HepG2 (cell line): ENCODE results near the gene FXYD5. TPM values are rescaled to one million over a fixed set of nuclear protein-coding genes. Genes with fewer than 3 reads are reported as not detected.
A peak's percentile ranks its signal among the peaks of the same experiment; 100 is the strongest.

Experiments used
- ARNT2 ChIP-seq: sonication (generic); formaldehyde crosslinking; IDR thresholded peaks from 2 replicates; pipeline ENCODE4 v1.8.0; 2022; ENCODE audit warnings: mild to moderate bottlenecking, low read depth, missing genetic modification reagents, moderate library complexity
- CAMTA2 ChIP-seq: sonication (generic); formaldehyde crosslinking; IDR thresholded peaks from 2 replicates; pipeline ENCODE4 v1.4.0; 2020; ENCODE audit warnings: mild to moderate bottlenecking, missing genetic modification reagents, borderline replicate concordance
- CBX2 ChIP-seq, 2 experiments: fragments of 200-600 bp in 1 of 2; sonication (generic); formaldehyde crosslinking in 1 of 2; IDR thresholded peaks; 2 replicates each; pipeline versions ENCODE4 v1.7.0 to v1.8.1; 2018 to 2022; ENCODE audit warnings: low read depth in 2 of 2, low read length in 1 of 2, mild to moderate bottlenecking in 1 of 2, missing genetic modification reagents in 1 of 2
- CREM ChIP-seq, 2 experiments: sonication (generic) in 1 of 2; formaldehyde crosslinking in 1 of 2; IDR thresholded peaks; 2 replicates each; pipeline versions ENCODE4 v1.4.0 to v1.6.1; 2016 to 2020; ENCODE audit warnings: antibody characterized with exemption in 1 of 2, mild to moderate bottlenecking in 1 of 2, missing genetic modification reagents in 1 of 2
- ELF3 ChIP-seq: IDR thresholded peaks from 2 replicates; pipeline ENCODE4 v1.6.1; 2016; ENCODE audit warnings: missing genetic modification reagents, missing compliant biosample characterization
- ELF4 ChIP-seq: sonication (generic); formaldehyde crosslinking; IDR thresholded peaks from 2 replicates; pipeline ENCODE4 v1.5.0; 2020; ENCODE audit warnings: missing genetic modification reagents, mild to moderate bottlenecking, moderate library complexity, borderline replicate concordance
- HDAC1 ChIP-seq: sonication (generic); formaldehyde crosslinking; IDR thresholded peaks from 2 replicates; pipeline ENCODE4 v1.5.1; 2020; ENCODE audit warnings: mild to moderate bottlenecking, missing genetic modification reagents
- SNRNP70 ChIP-seq: fragments of 200-400 bp; formaldehyde crosslinking; IDR thresholded peaks from 2 replicates; pipeline ENCODE4 v1.6.1; 2017; ENCODE audit warnings: mild to moderate bottlenecking, low read depth, low read length, moderate library complexity
- ZBTB1 ChIP-seq: sonication (generic); formaldehyde crosslinking; IDR thresholded peaks from 2 replicates; pipeline ENCODE4 v1.4.0; 2020; ENCODE audit warnings: missing genetic modification reagents, borderline replicate concordance
- ZBTB26 ChIP-seq: IDR thresholded peaks from 2 replicates; pipeline ENCODE4 v1.6.1; 2016; ENCODE audit warnings: missing compliant biosample characterization, missing genetic modification reagents, borderline replicate concordance
- polyA plus RNA-seq, 8 experiments: library from polyadenylated mRNA; depleted of rRNA in 3 of 8; stranded (reverse) in 7 of 8; unstranded in 1 of 8; fragments of >200 nt; fragmentation: Illumina TruSeq in 4 of 8; extraction: Trizol in 4 of 8; gene quantifications; 2 replicates each; pipeline versions ENCODE4 v1.2.1 to v1.2.3, GENCODE V29; 2011 to 2016; ENCODE audit warnings: low read depth in 4 of 8, missing spikeins in 1 of 8, mixed read lengths in 1 of 8; ENCODE audit not compliant: insufficient read depth in 1 of 8
- total RNA-seq, 5 experiments: library from RNA; depleted of rRNA; stranded (reverse); fragments of >200 nt; fragmentation: Illumina TruSeq; extraction: Trizol; gene quantifications; 2 replicates each; pipeline ENCODE4 v1.2.3, GENCODE V29; 2016; ENCODE audit warnings: low read depth in 1 of 5
- TF ChIP-seq, protein P1 (sequence below): sonication (generic); formaldehyde crosslinking; IDR thresholded peaks from 2 replicates; pipeline ENCODE4 v1.9.0; 2021; ENCODE audit warnings: mild to moderate bottlenecking, missing genetic modification reagents
- TF ChIP-seq, protein P2 (sequence below): sonication (generic); formaldehyde crosslinking; IDR thresholded peaks from 2 replicates; pipeline ENCODE4 v1.4.0; 2020; ENCODE audit warnings: missing genetic modification reagents, mild to moderate bottlenecking, borderline replicate concordance
- TF ChIP-seq, protein P3 (sequence below): sonication (generic); IDR thresholded peaks from 2 replicates; pipeline ENCODE4 v1.6.1; 2016; ENCODE audit warnings: low read depth, borderline replicate concordance
- TF ChIP-seq, protein P4 (sequence below): IDR thresholded peaks from 2 replicates; pipeline ENCODE4 v1.6.1; 2012; ENCODE audit warnings: low read depth, low read length, improper control_type of control experiment

Gene FXYD5
- total and polyA plus RNA-seq, 2 of the 13 experiments (the other 11 are each of a cell fraction or from before 2014, with no cell fraction given), result 0.65 TPM; not detected in 1

- TF ChIP-seq, protein P1, sequence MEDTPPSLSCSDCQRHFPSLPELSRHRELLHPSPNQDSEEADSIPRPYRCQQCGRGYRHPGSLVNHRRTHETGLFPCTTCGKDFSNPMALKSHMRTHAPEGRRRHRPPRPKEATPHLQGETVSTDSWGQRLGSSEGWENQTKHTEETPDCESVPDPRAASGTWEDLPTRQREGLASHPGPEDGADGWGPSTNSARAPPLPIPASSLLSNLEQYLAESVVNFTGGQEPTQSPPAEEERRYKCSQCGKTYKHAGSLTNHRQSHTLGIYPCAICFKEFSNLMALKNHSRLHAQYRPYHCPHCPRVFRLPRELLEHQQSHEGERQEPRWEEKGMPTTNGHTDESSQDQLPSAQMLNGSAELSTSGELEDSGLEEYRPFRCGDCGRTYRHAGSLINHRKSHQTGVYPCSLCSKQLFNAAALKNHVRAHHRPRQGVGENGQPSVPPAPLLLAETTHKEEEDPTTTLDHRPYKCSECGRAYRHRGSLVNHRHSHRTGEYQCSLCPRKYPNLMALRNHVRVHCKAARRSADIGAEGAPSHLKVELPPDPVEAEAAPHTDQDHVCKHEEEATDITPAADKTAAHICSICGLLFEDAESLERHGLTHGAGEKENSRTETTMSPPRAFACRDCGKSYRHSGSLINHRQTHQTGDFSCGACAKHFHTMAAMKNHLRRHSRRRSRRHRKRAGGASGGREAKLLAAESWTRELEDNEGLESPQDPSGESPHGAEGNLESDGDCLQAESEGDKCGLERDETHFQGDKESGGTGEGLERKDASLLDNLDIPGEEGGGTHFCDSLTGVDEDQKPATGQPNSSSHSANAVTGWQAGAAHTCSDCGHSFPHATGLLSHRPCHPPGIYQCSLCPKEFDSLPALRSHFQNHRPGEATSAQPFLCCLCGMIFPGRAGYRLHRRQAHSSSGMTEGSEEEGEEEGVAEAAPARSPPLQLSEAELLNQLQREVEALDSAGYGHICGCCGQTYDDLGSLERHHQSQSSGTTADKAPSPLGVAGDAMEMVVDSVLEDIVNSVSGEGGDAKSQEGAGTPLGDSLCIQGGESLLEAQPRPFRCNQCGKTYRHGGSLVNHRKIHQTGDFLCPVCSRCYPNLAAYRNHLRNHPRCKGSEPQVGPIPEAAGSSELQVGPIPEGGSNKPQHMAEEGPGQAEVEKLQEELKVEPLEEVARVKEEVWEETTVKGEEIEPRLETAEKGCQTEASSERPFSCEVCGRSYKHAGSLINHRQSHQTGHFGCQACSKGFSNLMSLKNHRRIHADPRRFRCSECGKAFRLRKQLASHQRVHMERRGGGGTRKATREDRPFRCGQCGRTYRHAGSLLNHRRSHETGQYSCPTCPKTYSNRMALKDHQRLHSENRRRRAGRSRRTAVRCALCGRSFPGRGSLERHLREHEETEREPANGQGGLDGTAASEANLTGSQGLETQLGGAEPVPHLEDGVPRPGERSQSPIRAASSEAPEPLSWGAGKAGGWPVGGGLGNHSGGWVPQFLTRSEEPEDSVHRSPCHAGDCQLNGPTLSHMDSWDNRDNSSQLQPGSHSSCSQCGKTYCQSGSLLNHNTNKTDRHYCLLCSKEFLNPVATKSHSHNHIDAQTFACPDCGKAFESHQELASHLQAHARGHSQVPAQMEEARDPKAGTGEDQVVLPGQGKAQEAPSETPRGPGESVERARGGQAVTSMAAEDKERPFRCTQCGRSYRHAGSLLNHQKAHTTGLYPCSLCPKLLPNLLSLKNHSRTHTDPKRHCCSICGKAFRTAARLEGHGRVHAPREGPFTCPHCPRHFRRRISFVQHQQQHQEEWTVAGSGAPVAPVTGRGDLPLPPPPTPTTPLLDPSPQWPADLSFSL (CRISPR knock-in tag), result peak; percentile 65; the same call in 1 of the 2 replicates
- TF ChIP-seq ARNT2 (CRISPR knock-in tag) (no peak), CAMTA2 (no peak), ELF3 (CRISPR knock-in tag) (peak; percentile 69), SNRNP70 (no peak), ZBTB26 (0 out of 2 replicates have a peak, but pooled peaks have one; percentile 46), CREM (IDR thresholded peaks at IDR 0.05) (no peak), CREM (CRISPR knock-in tag; IDR thresholded peaks at IDR 0.05) (no peak), HDAC1 (peak; percentile 77), CBX2 (IDR thresholded peaks at IDR 0.05; ENCODE audit: low read depth, low read length) (no peak), CBX2 (CRISPR knock-in tag; IDR thresholded peaks at IDR 0.05; ENCODE audit: low read depth) (no peak), ZBTB1 (no peak), ELF4 (CRISPR knock-in tag) (no peak)
- TF ChIP-seq, protein P2, sequence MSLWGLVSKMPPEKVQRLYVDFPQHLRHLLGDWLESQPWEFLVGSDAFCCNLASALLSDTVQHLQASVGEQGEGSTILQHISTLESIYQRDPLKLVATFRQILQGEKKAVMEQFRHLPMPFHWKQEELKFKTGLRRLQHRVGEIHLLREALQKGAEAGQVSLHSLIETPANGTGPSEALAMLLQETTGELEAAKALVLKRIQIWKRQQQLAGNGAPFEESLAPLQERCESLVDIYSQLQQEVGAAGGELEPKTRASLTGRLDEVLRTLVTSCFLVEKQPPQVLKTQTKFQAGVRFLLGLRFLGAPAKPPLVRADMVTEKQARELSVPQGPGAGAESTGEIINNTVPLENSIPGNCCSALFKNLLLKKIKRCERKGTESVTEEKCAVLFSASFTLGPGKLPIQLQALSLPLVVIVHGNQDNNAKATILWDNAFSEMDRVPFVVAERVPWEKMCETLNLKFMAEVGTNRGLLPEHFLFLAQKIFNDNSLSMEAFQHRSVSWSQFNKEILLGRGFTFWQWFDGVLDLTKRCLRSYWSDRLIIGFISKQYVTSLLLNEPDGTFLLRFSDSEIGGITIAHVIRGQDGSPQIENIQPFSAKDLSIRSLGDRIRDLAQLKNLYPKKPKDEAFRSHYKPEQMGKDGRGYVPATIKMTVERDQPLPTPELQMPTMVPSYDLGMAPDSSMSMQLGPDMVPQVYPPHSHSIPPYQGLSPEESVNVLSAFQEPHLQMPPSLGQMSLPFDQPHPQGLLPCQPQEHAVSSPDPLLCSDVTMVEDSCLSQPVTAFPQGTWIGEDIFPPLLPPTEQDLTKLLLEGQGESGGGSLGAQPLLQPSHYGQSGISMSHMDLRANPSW (CRISPR knock-in tag), result no peak
- TF ChIP-seq, protein P3, sequence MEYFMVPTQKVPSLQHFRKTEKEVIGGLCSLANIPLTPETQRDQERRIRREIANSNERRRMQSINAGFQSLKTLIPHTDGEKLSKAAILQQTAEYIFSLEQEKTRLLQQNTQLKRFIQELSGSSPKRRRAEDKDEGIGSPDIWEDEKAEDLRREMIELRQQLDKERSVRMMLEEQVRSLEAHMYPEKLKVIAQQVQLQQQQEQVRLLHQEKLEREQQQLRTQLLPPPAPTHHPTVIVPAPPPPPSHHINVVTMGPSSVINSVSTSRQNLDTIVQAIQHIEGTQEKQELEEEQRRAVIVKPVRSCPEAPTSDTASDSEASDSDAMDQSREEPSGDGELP, result peak; percentile 95
- TF ChIP-seq, protein P4, sequence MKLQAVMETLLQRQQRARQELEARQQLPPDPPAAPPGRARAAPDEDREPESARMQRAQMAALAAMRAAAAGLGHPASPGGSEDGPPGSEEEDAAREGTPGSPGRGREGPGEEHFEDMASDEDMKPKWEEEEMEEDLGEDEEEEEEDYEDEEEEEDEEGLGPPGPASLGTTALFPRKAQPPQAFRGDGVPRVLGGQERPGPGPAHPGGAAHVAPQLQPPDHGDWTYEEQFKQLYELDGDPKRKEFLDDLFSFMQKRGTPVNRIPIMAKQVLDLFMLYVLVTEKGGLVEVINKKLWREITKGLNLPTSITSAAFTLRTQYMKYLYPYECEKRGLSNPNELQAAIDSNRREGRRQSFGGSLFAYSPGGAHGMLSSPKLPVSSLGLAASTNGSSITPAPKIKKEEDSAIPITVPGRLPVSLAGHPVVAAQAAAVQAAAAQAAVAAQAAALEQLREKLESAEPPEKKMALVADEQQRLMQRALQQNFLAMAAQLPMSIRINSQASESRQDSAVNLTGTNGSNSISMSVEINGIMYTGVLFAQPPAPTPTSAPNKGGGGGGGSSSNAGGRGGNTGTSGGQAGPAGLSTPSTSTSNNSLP, result no peak
Measured at GRCh38 chr19:35135389-35135909, 19.1 kb upstream of the FXYD5 start (continued).
